Thyroid gland (tissue), 4 donors: ENCODE measurements around the gene RHBDF2.

Experiments
- CTCF ChIP-seq, 6 experiments: fragments of 200-600 bp in 3 of 6; fragments of 450-650 bp in 3 of 6; sonication (generic) in 3 of 6; IDR thresholded peaks; one replicate each; pipeline ENCODE4 v1.5.1; 2016 to 2019; ENCODE audit warnings: antibody characterized with exemption in 6 of 6, mild to moderate bottlenecking in 2 of 6, inconsistent platforms in 1 of 6, moderate library complexity in 1 of 6
- POLR2A ChIP-seq, 2 donors: fragments of 450-650 bp; IDR thresholded peaks; one replicate each; pipeline ENCODE4 v1.6.1; 2017; ENCODE audit warnings: antibody characterized with exemption in 2 of 2, mild to moderate bottlenecking in 2 of 2, moderate library complexity in 1 of 2

GRCh38 chr17:76528156-76528527, 26.9 kb upstream of the RHBDF2 start:
- TF ChIP-seq CTCF (IDR thresholded peaks at IDR 0.05) (no peak), POLR2A (IDR thresholded peaks at IDR 0.05) (no peak)
